H9 (cell line): ENCODE measurements around the gene SLC26A9. TPM values are rescaled to one million over a fixed set of nuclear protein-coding genes. Genes with fewer than 3 reads are reported as not detected.

ENCODE experiments used
- DNase-seq: peaks from one replicate; pipeline ENCODE4 v3.0.0-alpha.2; 2017
- H2AFZ ChIP-seq: one replicate; pipeline ENCODE4 v1.6.1; 2013; ENCODE audit warnings: mild to moderate bottlenecking, low read length, control low read depth, moderate library complexity
- H2AK5ac ChIP-seq: 2 replicates; pipeline ENCODE4 v1.6.1; 2013; ENCODE audit warnings: low read length, control low read depth, mixed read lengths; ENCODE audit not compliant: insufficient read length
- H2BK120ac ChIP-seq: one replicate; pipeline ENCODE4 v1.6.1; 2013; ENCODE audit warnings: low read depth, mild to moderate bottlenecking, low read length, control low read depth, inconsistent platforms; ENCODE audit not compliant: poor library complexity, severe bottlenecking
- H2BK12ac ChIP-seq: 2 replicates; pipeline ENCODE4 v1.6.1; 2013; ENCODE audit warnings: low read length, control low read depth, mixed read lengths, low read depth; ENCODE audit not compliant: insufficient read length
- H2BK15ac ChIP-seq: 2 replicates; pipeline ENCODE4 v1.6.1; 2013; ENCODE audit warnings: low read depth, low read length, control low read depth
- H2BK20ac ChIP-seq: one replicate; pipeline ENCODE4 v1.6.1; 2013; ENCODE audit warnings: low read depth, mild to moderate bottlenecking, low read length, control low read depth, inconsistent platforms; ENCODE audit not compliant: poor library complexity, severe bottlenecking
- H2BK5ac ChIP-seq: 2 replicates; pipeline ENCODE4 v1.6.1; 2013; ENCODE audit warnings: low read length, control low read depth, mixed read lengths; ENCODE audit not compliant: insufficient read length
- H3K14ac ChIP-seq: 2 replicates; pipeline ENCODE4 v1.6.1; 2013; ENCODE audit warnings: low read length, control low read depth; ENCODE audit not compliant: insufficient read depth
- H3K18ac ChIP-seq: 2 replicates; pipeline ENCODE4 v1.6.1; 2013; ENCODE audit warnings: low read depth, mild to moderate bottlenecking, mixed read lengths, low read length, control low read depth; ENCODE audit not compliant: insufficient read length
- H3K23ac ChIP-seq: 2 replicates; pipeline ENCODE4 v1.6.1; 2013; ENCODE audit warnings: low read length, control low read depth, mixed read lengths, low read depth; ENCODE audit not compliant: insufficient read length
- H3K23me2 ChIP-seq: 2 replicates; pipeline ENCODE4 v1.6.1; 2013; ENCODE audit warnings: low read depth, mild to moderate bottlenecking, mixed read lengths, low read length, control low read depth; ENCODE audit not compliant: insufficient read length, poor library complexity, severe bottlenecking
- H3K27ac ChIP-seq: 2 replicates; pipeline ENCODE4 v1.5.1; 2013; ENCODE audit warnings: low read length, control low read depth, mixed read lengths, low read depth; ENCODE audit not compliant: insufficient read length
- H3K27me3 ChIP-seq: 2 replicates; pipeline ENCODE4 v1.6.1; 2013; ENCODE audit warnings: low read length, control low read depth, inconsistent platforms; ENCODE audit not compliant: insufficient read depth
- H3K4ac ChIP-seq: 2 replicates; pipeline ENCODE4 v1.6.1; 2013; ENCODE audit warnings: low read depth, mild to moderate bottlenecking, control low read depth, inconsistent platforms, low read length, moderate library complexity
- H3K4me1 ChIP-seq: 2 replicates; pipeline ENCODE4 v1.6.1; 2013; ENCODE audit warnings: low read length, control low read depth, inconsistent platforms; ENCODE audit not compliant: insufficient read depth
- H3K4me2 ChIP-seq: 2 replicates; pipeline ENCODE4 v1.6.1; 2013; ENCODE audit warnings: low read length, control low read depth, mixed read lengths; ENCODE audit not compliant: insufficient read length, insufficient read depth
- H3K56ac ChIP-seq: 2 replicates; pipeline ENCODE4 v1.6.1; 2013; ENCODE audit warnings: low read depth, mild to moderate bottlenecking, mixed read lengths, low read length, control low read depth; ENCODE audit not compliant: insufficient read length
- H3K79me1 ChIP-seq: 2 replicates; pipeline ENCODE4 v1.6.1; 2013; ENCODE audit warnings: low read depth, mild to moderate bottlenecking, moderate library complexity, low read length, control low read depth, inconsistent platforms; ENCODE audit not compliant: insufficient read depth, poor library complexity, severe bottlenecking
- H3K79me2 ChIP-seq: 2 replicates; pipeline ENCODE4 v1.6.1; 2013; ENCODE audit warnings: low read length, control low read depth, inconsistent platforms; ENCODE audit not compliant: insufficient read depth
- H3K9ac ChIP-seq: 2 replicates; pipeline ENCODE4 v1.6.1; 2013; ENCODE audit warnings: low read length, control low read depth, mixed read lengths; ENCODE audit not compliant: insufficient read length; ENCODE audit errors: extremely low read depth
- H3K9me3 ChIP-seq: one replicate; pipeline ENCODE4 v1.6.1; 2013; ENCODE audit warnings: low read depth, low read length, inconsistent platforms; ENCODE audit not compliant: control insufficient read depth
- H3T11ph ChIP-seq: one replicate; pipeline ENCODE4 v1.6.1; 2013; ENCODE audit warnings: mild to moderate bottlenecking, low read length, control low read depth, inconsistent platforms
- H4K20me1 ChIP-seq: one replicate; pipeline ENCODE4 v1.6.1; 2013; ENCODE audit not compliant: control insufficient read depth, insufficient read length, insufficient read depth
- H4K5ac ChIP-seq: 2 replicates; pipeline ENCODE4 v1.6.1; 2013; ENCODE audit warnings: low read depth, mild to moderate bottlenecking, mixed read lengths, low read length, control low read depth; ENCODE audit not compliant: insufficient read length
- H4K8ac ChIP-seq: replicated peaks from 2 replicates; pipeline ENCODE4 v1.6.1; 2013; ENCODE audit warnings: low read length, control low read depth, mixed read lengths, low read depth; ENCODE audit not compliant: insufficient read length
- H4K91ac ChIP-seq: 2 replicates; pipeline ENCODE4 v1.6.1; 2013; ENCODE audit warnings: low read depth, mild to moderate bottlenecking, moderate library complexity, mixed read lengths, low read length, control low read depth; ENCODE audit not compliant: insufficient read length
- H3K27ac Mint-ChIP-seq, 3 experiments: 2 replicates in 2 of 3; 3 replicates in 1 of 3; pipeline ENCODE4 v1.8.0; 2020 to 2021; ENCODE audit warnings: mixed read lengths in 3 of 3, mild to moderate bottlenecking in 1 of 3, moderate library complexity in 1 of 3
- H3K27me3 Mint-ChIP-seq: 2 replicates; pipeline ENCODE4 v1.8.0; 2021; ENCODE audit warnings: low read depth, mild to moderate bottlenecking, moderate library complexity, mixed read lengths
- H3K36me3 Mint-ChIP-seq, 3 experiments: 2 replicates in 2 of 3; 3 replicates in 1 of 3; pipeline ENCODE4 v1.8.0; 2020 to 2021; ENCODE audit warnings: low read depth in 3 of 3, mixed read lengths in 3 of 3; ENCODE audit not compliant: insufficient read depth in 1 of 3
- H3K4me1 Mint-ChIP-seq, 2 experiments: 2 replicates each; pipeline ENCODE4 v1.8.0; 2020; ENCODE audit warnings: mixed read lengths in 2 of 2
- H3K4me3 Mint-ChIP-seq, 2 experiments: 2 replicates in 1 of 2; 3 replicates in 1 of 2; pipeline ENCODE4 v1.8.0; 2020 to 2021; ENCODE audit warnings: mild to moderate bottlenecking in 2 of 2, mixed read lengths in 2 of 2, moderate library complexity in 1 of 2
- H3K9me3 Mint-ChIP-seq, 2 experiments: 2 replicates in 1 of 2; 3 replicates in 1 of 2; pipeline ENCODE4 v1.8.0; 2020; ENCODE audit warnings: mild to moderate bottlenecking in 2 of 2, mixed read lengths in 2 of 2, moderate library complexity in 1 of 2
- CTCF ChIP-seq: fragments of 200-600 bp; sonication (generic); conservative IDR thresholded peaks from 3 replicates; pipeline ENCODE4 v1.8.0; 2021; ENCODE audit warnings: antibody characterized with exemption, mild to moderate bottlenecking
- WGBS: extraction: QIAGEN DNeasy Blood & Tissue Kit; methylation state at CpG from one replicate; pipeline ENCODE4 v1.1.7; 2013; ENCODE audit warnings: missing lambda C conversion rate, low lambda C conversion rate, mixed read lengths; ENCODE audit not compliant: insufficient read length; ENCODE audit errors: extremely low coverage; 5-methylcytosine and 5-hydroxymethylcytosine counted together
- total RNA-seq: library from RNA; stranded (reverse); gene quantifications from 2 replicates; pipeline ENCODE4 v1.2.1, GENCODE V29; 2021

SLC26A9 gene
- total RNA-seq, 1 experiment from 2014 or later, result not detected

GRCh38 chr1:205973377-205974232, 30.3 kb upstream of the SLC26A9 start:
- no peak for TF ChIP-seq CTCF
- H3K27ac ChIP-seq, result no peak overlapping the region
- no peak overlapping the region for H3K23ac ChIP-seq
- H3K18ac ChIP-seq, result no peak overlapping the region
- Mint-ChIP-seq H3K27me3 (no peaks in the 10 kb centered on the region), H3K4me3 (no peak overlapping the region; a peak in 1 of 5 replicates), H3K9me3 (peaks cover 4 to 16% of the 10 kb centered on the region in 2 experiments; a peak in 3 of 5 replicates), H3K36me3 (peaks cover 0 to 1% (median 0%) of the 10 kb centered on the region in 3 experiments; a peak in 3 of 7 replicates), H3K4me1 (peaks cover 0 to 8% of the 10 kb centered on the region in 2 experiments; a peak in 2 of 4 replicates), H3K27ac (no peak overlapping the region)
- peaks cover 3% of the 10 kb centered on the region for H4K20me1 ChIP-seq
- no peak overlapping the region for H2BK20ac ChIP-seq
- 100% methylated on average over 8 of the region's 8 CpGs for WGBS
- no peaks in the 10 kb centered on the region for H3K9me3 ChIP-seq
- H3K14ac ChIP-seq, result no peak overlapping the region
- no peak for DNase-seq
- no peak overlapping the region for H2BK15ac ChIP-seq
- no peak overlapping the region for H3K4me2 ChIP-seq
- H3K27me3 ChIP-seq, result no peaks in the 10 kb centered on the region
- H3K79me1 ChIP-seq, result no peaks in the 10 kb centered on the region
- no peak overlapping the region for H3K9ac ChIP-seq
- no peak overlapping the region for H3K4ac ChIP-seq
- no peak overlapping the region for H3K56ac ChIP-seq
- no peaks in the 10 kb centered on the region for H3K4me1 ChIP-seq
- H2BK120ac ChIP-seq, result no peak overlapping the region
- H4K91ac ChIP-seq, result no peak overlapping the region
- peak overlapping the region; percentile 5 for H4K5ac ChIP-seq
- no peak overlapping the region for H2AK5ac ChIP-seq
- H3K23me2 ChIP-seq, result no peaks in the 10 kb centered on the region
- H4K8ac ChIP-seq, result peak overlapping the region; percentile 3
- no peak overlapping the region for H2BK12ac ChIP-seq
- no peak overlapping the region for H3T11ph ChIP-seq
- H2AFZ ChIP-seq, result no peak overlapping the region
- H2BK5ac ChIP-seq, result no peak overlapping the region
- H3K79me2 ChIP-seq, result no peaks in the 10 kb centered on the region
